ENCODE results near the gene PPP2R3B.
"Not testable (repeated sequence)": the region's sequence is repeated elsewhere in the genome, so short reads cannot be mapped to it uniquely, and the experiment has no call there.

DNA sequence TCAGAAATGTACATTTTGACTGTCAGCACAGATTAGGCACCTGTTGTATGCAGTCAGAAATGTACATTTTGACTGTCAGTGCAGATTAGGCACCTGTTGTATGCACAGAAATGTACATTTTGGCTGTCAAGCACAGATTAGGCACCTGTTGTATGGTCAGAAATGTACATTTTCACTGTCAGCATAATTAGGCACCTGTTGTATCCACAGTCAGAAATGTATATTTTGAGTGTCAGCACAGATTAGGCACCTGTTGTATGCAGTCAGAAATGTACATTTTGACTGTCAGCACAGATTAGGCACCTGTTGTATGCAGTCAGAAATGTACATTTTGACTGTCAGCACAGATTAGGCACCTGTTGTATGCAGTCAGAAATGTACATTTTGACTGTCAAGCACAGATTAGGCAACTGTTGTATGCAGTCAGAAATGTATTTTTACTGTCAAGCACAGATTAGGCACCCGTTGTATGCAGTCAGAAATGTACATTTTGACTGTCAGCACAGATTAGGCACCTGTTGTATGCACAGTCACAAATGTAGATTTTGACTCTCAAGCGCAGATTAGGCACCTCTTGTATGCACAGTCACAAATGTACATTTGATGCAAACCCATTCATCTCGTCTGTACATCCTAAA, 80.0 kb downstream of the PPP2R3B start:
- not testable (repeated sequence) for TF ChIP-seq POLR2A (IDR thresholded peaks at IDR 0.05)
- TF ChIP-seq, protein P1, sequence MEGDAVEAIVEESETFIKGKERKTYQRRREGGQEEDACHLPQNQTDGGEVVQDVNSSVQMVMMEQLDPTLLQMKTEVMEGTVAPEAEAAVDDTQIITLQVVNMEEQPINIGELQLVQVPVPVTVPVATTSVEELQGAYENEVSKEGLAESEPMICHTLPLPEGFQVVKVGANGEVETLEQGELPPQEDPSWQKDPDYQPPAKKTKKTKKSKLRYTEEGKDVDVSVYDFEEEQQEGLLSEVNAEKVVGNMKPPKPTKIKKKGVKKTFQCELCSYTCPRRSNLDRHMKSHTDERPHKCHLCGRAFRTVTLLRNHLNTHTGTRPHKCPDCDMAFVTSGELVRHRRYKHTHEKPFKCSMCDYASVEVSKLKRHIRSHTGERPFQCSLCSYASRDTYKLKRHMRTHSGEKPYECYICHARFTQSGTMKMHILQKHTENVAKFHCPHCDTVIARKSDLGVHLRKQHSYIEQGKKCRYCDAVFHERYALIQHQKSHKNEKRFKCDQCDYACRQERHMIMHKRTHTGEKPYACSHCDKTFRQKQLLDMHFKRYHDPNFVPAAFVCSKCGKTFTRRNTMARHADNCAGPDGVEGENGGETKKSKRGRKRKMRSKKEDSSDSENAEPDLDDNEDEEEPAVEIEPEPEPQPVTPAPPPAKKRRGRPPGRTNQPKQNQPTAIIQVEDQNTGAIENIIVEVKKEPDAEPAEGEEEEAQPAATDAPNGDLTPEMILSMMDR (IDR thresholded peaks at IDR 0.05), result not testable (repeated sequence)

Measured in heart left ventricle (tissue), 13 donors.